GM18498 (cell line): ENCODE data around the gene CFAP61.

Experiments
- ATAC-seq: cut with Tn5 transposase; IDR thresholded peaks from one replicate; pipeline ENCODE4 v1.9.1; 2021; ENCODE audit warnings: mild to moderate bottlenecking, moderate library complexity; ENCODE audit not compliant: unreplicated experiment

CFAP61 gene

GRCh38 chr20:20363434-20363798 is 311.1 kb downstream of the CFAP61 start:
- no peak for ATAC-seq

- ATAC-seq, result no peak
Observed at GRCh38 chr20:20363799-20364592, 311.7 kb downstream of the CFAP61 start.

- no peak for ATAC-seq
Observed at GRCh38 chr20:20364593-20365479, 312.5 kb downstream of the CFAP61 start.

- no peak for ATAC-seq
Observed at GRCh38 chr20:20365480-20366161, 313.3 kb downstream of the CFAP61 start.

GRCh38 chr20:20366551-20366875 is 314.2 kb downstream of the CFAP61 start:
- ATAC-seq, result no peak

GRCh38 chr20:20366876-20367574 is 314.7 kb downstream of the CFAP61 start:
- no peak for ATAC-seq

GRCh38 chr20:20367575-20368417 is 315.5 kb downstream of the CFAP61 start, which contains the start of gene INSM1:
Gene INSM1, plus strand, starts transcription at chr20:20368104. Its CDS starts 164 bp downstream, at chr20:20368268.
- ATAC-seq, result no peak

GRCh38 chr20:20368418-20369249 is 316.3 kb downstream of the CFAP61 start:
- ATAC-seq, result no peak

- ATAC-seq, result no peak
Observed at GRCh38 chr20:20369250-20370093, 317.1 kb downstream of the CFAP61 start.

GRCh38 chr20:20370094-20370575 is 317.8 kb downstream of the CFAP61 start:
- ATAC-seq, result no peak

GRCh38 chr20:20371083-20371482 is 318.8 kb downstream of the CFAP61 start:
- ATAC-seq, result no peak

- no peak for ATAC-seq
Observed at GRCh38 chr20:20371681-20372080, 319.3 kb downstream of the CFAP61 start.

- no peak for ATAC-seq
Observed at GRCh38 chr20:20373091-20373571, 320.8 kb downstream of the CFAP61 start.

GRCh38 chr20:20375862-20376261 is 323.5 kb downstream of the CFAP61 start:
- ATAC-seq, result no peak

- no peak for ATAC-seq
Observed at GRCh38 chr20:20386192-20386591, 333.9 kb downstream of the CFAP61 start.

- no peak for ATAC-seq
Observed at GRCh38 chr20:20390393-20390792, 338.1 kb downstream of the CFAP61 start.

GRCh38 chr20:20391115-20391514 is 338.8 kb downstream of the CFAP61 start:
- ATAC-seq, result no peak

- no peak for ATAC-seq
Observed at GRCh38 chr20:20391766-20392165, 339.4 kb downstream of the CFAP61 start.
